ENCODE results near the gene ZNF281. TPM values are rescaled to one million over a fixed set of nuclear protein-coding genes. Genes with fewer than 3 reads are reported as not detected.

ZNF281 gene
- total and polyA plus RNA-seq, 2 experiments from 2014 or later = 40.3 to 45.2 TPM

DNA sequence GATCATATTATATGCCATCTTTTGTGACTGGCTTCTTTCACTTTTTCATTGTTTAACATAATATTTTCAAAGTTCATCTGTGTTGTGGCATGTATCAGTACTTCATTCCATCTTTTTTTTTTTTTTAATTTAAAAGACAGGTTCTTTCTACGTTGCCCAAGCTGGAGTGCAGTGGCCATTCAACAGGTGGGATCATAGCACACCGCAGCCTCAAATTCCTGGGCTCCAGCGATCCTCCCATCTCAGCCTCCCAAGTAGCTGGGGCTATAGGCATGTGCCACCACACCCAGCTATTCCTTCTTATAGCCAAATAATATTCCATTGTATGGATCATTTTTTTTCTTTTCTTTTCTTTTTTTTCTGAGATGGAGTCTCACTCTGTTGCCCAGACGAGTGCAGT is 34.6 kb upstream of the ZNF281 start:
- 88 to 89% methylated on average over 4 of the region's 4 CpGs for WGBS, 2 experiments (ENCODE audit: low coverage in 1 of 2, low lambda C conversion rate in 2 of 2, missing lambda C conversion rate in 2 of 2)

GRCh38 chr1:200443860-200444259 is 34.0 kb upstream of the ZNF281 start:
- Histone ChIP-seq H4K20me1 (ENCODE audit: insufficient read depth) (no peaks in the 10 kb centered on the region), H3F3A (ENCODE audit: insufficient read depth) (peaks cover 13% of the 10 kb centered on the region), H3K36me3 (ENCODE audit: low read depth) (no peaks in the 10 kb centered on the region), H3K9ac (no peak overlapping the region), H3K9me3 (ENCODE audit: low read depth) (no peaks in the 10 kb centered on the region), H3K4me3 (no peak overlapping the region), H3K9me2 (ENCODE audit: insufficient read depth) (no peaks in the 10 kb centered on the region), H3K27me3 (replicated peaks; ENCODE audit: insufficient read depth) (no peaks in the 10 kb centered on the region), H3K4me1 (ENCODE audit: insufficient read depth) (peaks cover 9% of the 10 kb centered on the region), H2AFZ (no peak overlapping the region), H3K79me2 (ENCODE audit: insufficient read depth) (no peaks in the 10 kb centered on the region), H3K27ac (no peak overlapping the region), H3K4me2 (ENCODE audit: unreplicated experiment) (no peak overlapping the region)
- in situ Hi-C loops (cut with MboI) = no loop called here
- TF ChIP-seq EZH2phosphoT487 (IDR thresholded peaks at IDR 0.05; ENCODE audit: insufficient read depth, low read depth) (no peak), EZH2 (IDR thresholded peaks at IDR 0.05; ENCODE audit: insufficient read depth, poor library complexity, severe bottlenecking) (no peak)
- DNase-seq = no peak
- WGBS, 2 experiments (ENCODE audit: low coverage in 1 of 2, low lambda C conversion rate in 2 of 2, missing lambda C conversion rate in 2 of 2) = 93 to 96% methylated on average over 2 of the region's 2 CpGs

More for the DNA sequence above, 34.6 kb upstream of the ZNF281 start:
- no peak overlapping the region for H3K4me3 ChIP-seq
- DNase-seq = no peak
- no peak overlapping the region for H3K4me2 ChIP-seq (ENCODE audit: unreplicated experiment)
- H3K9ac ChIP-seq = no peak overlapping the region
- no peaks in the 10 kb centered on the region for H4K20me1 ChIP-seq (ENCODE audit: insufficient read depth)
- H3K9me3 ChIP-seq (ENCODE audit: low read depth) = no peaks in the 10 kb centered on the region
- no peaks in the 10 kb centered on the region for H3K36me3 ChIP-seq (ENCODE audit: low read depth)
- H3F3A ChIP-seq (ENCODE audit: insufficient read depth) = peaks cover 7% of the 10 kb centered on the region
- no peak overlapping the region for H2AFZ ChIP-seq
- peaks cover 4% of the 10 kb centered on the region for H3K4me1 ChIP-seq (ENCODE audit: insufficient read depth)
- H3K27ac ChIP-seq = no peak overlapping the region
- no peaks in the 10 kb centered on the region for H3K9me2 ChIP-seq (ENCODE audit: insufficient read depth)
- in situ Hi-C loops (cut with MboI) = no loop called here
- no peaks in the 10 kb centered on the region for H3K79me2 ChIP-seq (ENCODE audit: insufficient read depth)
- TF ChIP-seq EZH2 (IDR thresholded peaks at IDR 0.05; ENCODE audit: insufficient read depth, poor library complexity, severe bottlenecking) = no peak
- no peak for TF ChIP-seq EZH2phosphoT487 (IDR thresholded peaks at IDR 0.05; ENCODE audit: insufficient read depth, low read depth)
- H3K27me3 ChIP-seq (replicated peaks; ENCODE audit: insufficient read depth) = no peaks in the 10 kb centered on the region

DNA sequence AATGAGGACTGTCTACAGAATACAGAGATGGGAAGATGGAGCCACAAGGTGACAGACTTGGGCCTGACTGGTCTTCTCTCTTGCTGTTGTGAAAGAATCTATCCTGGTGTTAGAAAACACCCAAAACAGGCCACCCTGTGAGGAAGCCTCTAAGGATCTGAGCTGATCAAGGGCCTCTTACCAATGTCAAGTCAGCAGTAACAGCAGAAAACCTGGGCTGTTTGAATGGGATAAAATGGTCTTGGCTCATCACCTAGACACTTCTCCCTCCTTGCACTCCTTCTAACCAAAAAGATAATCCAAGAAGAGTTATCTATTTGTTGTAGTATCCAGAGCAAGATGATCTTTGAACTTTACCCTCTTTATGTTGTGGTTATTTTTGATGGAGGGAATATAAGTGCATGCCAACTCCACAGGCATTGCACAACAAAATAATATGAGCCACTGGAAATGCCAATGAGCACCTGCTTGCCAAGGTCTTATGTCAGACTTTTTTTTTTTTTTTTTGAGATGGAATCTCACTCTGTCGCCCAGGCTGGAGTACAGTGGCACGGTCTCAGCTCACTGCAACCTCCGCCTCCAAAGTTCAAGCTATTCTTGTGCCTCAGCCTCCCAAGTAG is 32.8 kb upstream of the ZNF281 start:
- peaks cover 19% of the 10 kb centered on the region for H3K4me1 ChIP-seq (ENCODE audit: insufficient read depth)
- H3K36me3 ChIP-seq (ENCODE audit: low read depth) = no peaks in the 10 kb centered on the region
- H3K4me3 ChIP-seq = no peak overlapping the region
- no peak overlapping the region for H3K27ac ChIP-seq
- DNase-seq = no peak
- WGBS, 2 experiments (ENCODE audit: low coverage in 1 of 2, low lambda C conversion rate in 2 of 2, missing lambda C conversion rate in 2 of 2) = 97% methylated on average over 3 of the region's 3 CpGs
- no peaks in the 10 kb centered on the region for H3K79me2 ChIP-seq (ENCODE audit: insufficient read depth)
- no peaks in the 10 kb centered on the region for H3K9me3 ChIP-seq (ENCODE audit: low read depth)
- H2AFZ ChIP-seq = no peak overlapping the region
- no peaks in the 10 kb centered on the region for H3K9me2 ChIP-seq (ENCODE audit: insufficient read depth)
- H3F3A ChIP-seq (ENCODE audit: insufficient read depth) = peaks cover 14% of the 10 kb centered on the region
- TF ChIP-seq EZH2phosphoT487 (IDR thresholded peaks at IDR 0.05; ENCODE audit: insufficient read depth, low read depth) (no peak), EZH2 (IDR thresholded peaks at IDR 0.05; ENCODE audit: insufficient read depth, poor library complexity, severe bottlenecking) (no peak)
- no peak overlapping the region for H3K9ac ChIP-seq
- in situ Hi-C loops (cut with MboI) = no loop called here
- no peak overlapping the region for H3K4me2 ChIP-seq (ENCODE audit: unreplicated experiment)
- no peaks in the 10 kb centered on the region for H4K20me1 ChIP-seq (ENCODE audit: insufficient read depth)
- no peaks in the 10 kb centered on the region for H3K27me3 ChIP-seq (replicated peaks; ENCODE audit: insufficient read depth)

- no peak overlapping the region for H2AFZ ChIP-seq
- H3K4me3 ChIP-seq = no peak overlapping the region
- in situ Hi-C loops (cut with MboI) = no loop called here
- H3K27me3 ChIP-seq (replicated peaks; ENCODE audit: insufficient read depth) = no peaks in the 10 kb centered on the region
- DNase-seq = no peak
- no peaks in the 10 kb centered on the region for H3K9me3 ChIP-seq (ENCODE audit: low read depth)
- H3K36me3 ChIP-seq (ENCODE audit: low read depth) = no peaks in the 10 kb centered on the region
- no peak overlapping the region for H3K4me2 ChIP-seq (ENCODE audit: unreplicated experiment)
- TF ChIP-seq EZH2phosphoT487 (IDR thresholded peaks at IDR 0.05; ENCODE audit: insufficient read depth, low read depth) = no peak
- no peak for TF ChIP-seq EZH2 (IDR thresholded peaks at IDR 0.05; ENCODE audit: insufficient read depth, poor library complexity, severe bottlenecking)
- H3K79me2 ChIP-seq (ENCODE audit: insufficient read depth) = no peaks in the 10 kb centered on the region
- peaks cover 14% of the 10 kb centered on the region for H3F3A ChIP-seq (ENCODE audit: insufficient read depth)
- no peak overlapping the region for H3K9ac ChIP-seq
- H4K20me1 ChIP-seq (ENCODE audit: insufficient read depth) = no peaks in the 10 kb centered on the region
- 93 to 95% methylated on average over 2 of the region's 2 CpGs for WGBS, 2 experiments (ENCODE audit: low coverage in 1 of 2, low lambda C conversion rate in 2 of 2, missing lambda C conversion rate in 2 of 2)
- H3K27ac ChIP-seq = no peak overlapping the region
- H3K9me2 ChIP-seq (ENCODE audit: insufficient read depth) = no peaks in the 10 kb centered on the region
- peaks cover 22% of the 10 kb centered on the region for H3K4me1 ChIP-seq (ENCODE audit: insufficient read depth)
These were observed 32.2 kb upstream of the ZNF281 start for GRCh38 chr1:200442023-200442422.
